ENCODE data around the gene CERS6. TPM values are rescaled to one million over a fixed set of nuclear protein-coding genes. Genes with fewer than 3 reads are reported as not detected.

CERS6 gene
- total and polyA plus RNA-seq, 8 donors = 18.8 to 24.5 (median 22.1) TPM

DNA sequence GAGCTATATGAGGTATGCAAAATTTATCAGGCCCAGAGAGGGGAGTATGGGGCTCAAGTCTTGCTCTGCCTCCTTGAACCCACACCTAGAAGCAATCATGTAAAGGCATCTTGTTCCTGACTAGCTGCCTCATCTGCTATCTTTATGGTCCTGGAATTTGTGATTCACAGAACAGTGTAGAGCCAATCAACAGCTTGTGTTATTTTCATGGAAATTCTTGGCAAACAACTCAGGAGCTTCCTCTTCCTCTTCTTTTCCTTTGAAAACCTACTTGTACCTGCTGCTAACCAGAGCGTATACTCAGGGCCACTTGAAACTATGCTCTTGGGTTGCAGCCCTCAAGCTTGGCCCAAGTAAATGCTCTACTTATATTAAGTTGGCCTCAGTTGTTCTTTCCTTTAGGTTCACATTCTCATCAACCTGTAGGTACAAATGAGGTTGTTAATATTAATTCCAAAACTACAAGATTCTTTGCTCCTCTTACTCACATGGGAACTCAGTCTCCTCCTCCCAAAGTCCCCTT is 342.9 kb downstream of the CERS6 start:
- intact Hi-C loops (cut with DNase I) = no loop called here
- Histone ChIP-seq H3K36me3 (no peaks in the 10 kb centered on the region), H3K27me3 (no peaks in the 10 kb centered on the region), H3K4me3 (no peak overlapping the region), H3K4me1 (peaks cover 3 to 5% of the 10 kb centered on the region in 2 donors), H3K9me3 (no peaks in the 10 kb centered on the region), H3K27ac (no peak overlapping the region)
- TF ChIP-seq, protein P1, sequence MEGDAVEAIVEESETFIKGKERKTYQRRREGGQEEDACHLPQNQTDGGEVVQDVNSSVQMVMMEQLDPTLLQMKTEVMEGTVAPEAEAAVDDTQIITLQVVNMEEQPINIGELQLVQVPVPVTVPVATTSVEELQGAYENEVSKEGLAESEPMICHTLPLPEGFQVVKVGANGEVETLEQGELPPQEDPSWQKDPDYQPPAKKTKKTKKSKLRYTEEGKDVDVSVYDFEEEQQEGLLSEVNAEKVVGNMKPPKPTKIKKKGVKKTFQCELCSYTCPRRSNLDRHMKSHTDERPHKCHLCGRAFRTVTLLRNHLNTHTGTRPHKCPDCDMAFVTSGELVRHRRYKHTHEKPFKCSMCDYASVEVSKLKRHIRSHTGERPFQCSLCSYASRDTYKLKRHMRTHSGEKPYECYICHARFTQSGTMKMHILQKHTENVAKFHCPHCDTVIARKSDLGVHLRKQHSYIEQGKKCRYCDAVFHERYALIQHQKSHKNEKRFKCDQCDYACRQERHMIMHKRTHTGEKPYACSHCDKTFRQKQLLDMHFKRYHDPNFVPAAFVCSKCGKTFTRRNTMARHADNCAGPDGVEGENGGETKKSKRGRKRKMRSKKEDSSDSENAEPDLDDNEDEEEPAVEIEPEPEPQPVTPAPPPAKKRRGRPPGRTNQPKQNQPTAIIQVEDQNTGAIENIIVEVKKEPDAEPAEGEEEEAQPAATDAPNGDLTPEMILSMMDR (IDR thresholded peaks at IDR 0.05) = no peak
- ATAC-seq = no peak
- DNase-seq = no peak

DNA sequence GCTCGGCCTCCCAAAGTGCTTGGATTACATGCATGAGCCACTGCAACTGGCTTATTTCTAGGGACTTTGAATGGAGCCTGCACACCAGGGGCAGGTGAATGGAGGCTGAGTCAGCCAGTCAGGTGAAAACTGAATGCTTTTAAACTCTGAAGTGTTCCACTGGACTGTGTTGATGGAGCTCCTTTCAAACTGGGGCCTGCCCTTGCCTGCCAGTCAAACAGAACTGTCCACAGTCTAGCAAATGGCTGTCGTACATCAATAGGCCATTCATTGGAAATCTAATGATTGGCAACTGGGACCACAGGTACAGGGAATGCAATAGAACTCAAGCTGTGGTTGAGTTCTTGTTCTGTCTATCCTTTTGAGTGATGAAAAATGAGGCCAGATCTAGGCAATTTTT is 345.4 kb downstream of the CERS6 start:
- H3K27me3 ChIP-seq = no peaks in the 10 kb centered on the region
- TF ChIP-seq, protein P1 (IDR thresholded peaks at IDR 0.05) = no peak
- peak overlapping the region in 1 of 2 donors; percentile 76 for H3K27ac ChIP-seq
- peak; percentile 7 for ATAC-seq
- no peaks in the 10 kb centered on the region for H3K9me3 ChIP-seq
- peaks cover 3 to 5% of the 10 kb centered on the region in 2 donors for H3K4me1 ChIP-seq
- no peak overlapping the region for H3K4me3 ChIP-seq
- no peaks in the 10 kb centered on the region for H3K36me3 ChIP-seq
- DNase-seq = no peak
- intact Hi-C loops (cut with DNase I) = no loop called here

DNA sequence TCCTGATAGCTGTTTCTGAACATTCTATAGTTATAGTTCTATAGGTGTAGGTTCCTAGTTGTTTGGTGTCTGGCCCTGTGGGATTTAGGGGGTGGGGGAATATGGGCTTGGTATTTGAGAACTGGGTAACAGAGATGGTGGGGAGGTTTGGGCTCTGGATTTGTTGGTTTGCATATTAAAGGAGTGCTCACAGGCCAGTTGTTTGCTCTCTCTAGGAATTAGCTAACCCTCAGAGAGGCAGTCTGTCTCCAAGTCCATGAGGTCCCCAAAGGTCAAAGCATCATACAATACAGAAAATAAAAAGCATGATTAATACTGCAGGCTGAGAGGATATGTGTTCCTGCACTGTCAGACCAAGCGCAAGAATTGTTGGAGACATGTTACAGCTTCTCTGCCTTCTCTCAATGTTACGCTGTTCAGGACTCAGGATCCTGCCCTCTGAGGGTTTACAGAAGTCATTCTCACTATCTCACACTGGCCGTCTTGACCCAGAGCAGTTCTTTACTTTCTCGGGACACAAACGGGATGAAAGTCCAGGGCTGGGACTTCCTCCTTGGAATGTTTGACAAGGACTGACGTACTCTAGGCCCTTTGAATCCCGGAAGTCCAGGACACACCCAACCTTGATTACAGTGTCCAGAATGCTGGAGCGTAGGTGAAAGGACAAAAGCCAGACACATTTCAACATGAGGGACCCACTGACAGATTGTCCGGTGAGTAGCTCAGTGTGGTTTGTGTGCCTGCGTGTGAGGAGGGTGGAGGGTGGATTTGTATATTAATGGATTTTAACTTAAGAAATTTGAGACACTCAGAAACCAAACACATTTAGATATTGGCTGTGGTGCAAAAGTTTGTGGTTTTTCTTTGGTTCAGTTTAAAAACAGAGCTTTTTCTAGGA is 346.1 kb downstream of the CERS6 start, which contains the start of gene NOSTRIN:
NOSTRIN (plus strand) TSS at position 677 of the 898 bp plus-strand sequence; CDS start at position 687, 10 bp downstream.
- H3K36me3 ChIP-seq = no peaks in the 10 kb centered on the region
- ATAC-seq (peak; percentile 92), DNase-seq (peak in 2 of 4 donors; percentile 28 to 38)
- TF ChIP-seq, protein P1 (IDR thresholded peaks at IDR 0.05) = no peak
- H3K4me1 ChIP-seq = peaks cover 3 to 5% of the 10 kb centered on the region in 2 donors
- H3K27ac ChIP-seq = peak within 1 kb of the TSS; percentile 65 to 76
- H3K27me3 ChIP-seq = no peaks in the 10 kb centered on the region
- no peaks in the 10 kb centered on the region for H3K9me3 ChIP-seq
- H3K4me3 ChIP-seq = peak within 1 kb of the TSS; percentile 10 to 37
- intact Hi-C loops (cut with DNase I) = no loop called here

DNA sequence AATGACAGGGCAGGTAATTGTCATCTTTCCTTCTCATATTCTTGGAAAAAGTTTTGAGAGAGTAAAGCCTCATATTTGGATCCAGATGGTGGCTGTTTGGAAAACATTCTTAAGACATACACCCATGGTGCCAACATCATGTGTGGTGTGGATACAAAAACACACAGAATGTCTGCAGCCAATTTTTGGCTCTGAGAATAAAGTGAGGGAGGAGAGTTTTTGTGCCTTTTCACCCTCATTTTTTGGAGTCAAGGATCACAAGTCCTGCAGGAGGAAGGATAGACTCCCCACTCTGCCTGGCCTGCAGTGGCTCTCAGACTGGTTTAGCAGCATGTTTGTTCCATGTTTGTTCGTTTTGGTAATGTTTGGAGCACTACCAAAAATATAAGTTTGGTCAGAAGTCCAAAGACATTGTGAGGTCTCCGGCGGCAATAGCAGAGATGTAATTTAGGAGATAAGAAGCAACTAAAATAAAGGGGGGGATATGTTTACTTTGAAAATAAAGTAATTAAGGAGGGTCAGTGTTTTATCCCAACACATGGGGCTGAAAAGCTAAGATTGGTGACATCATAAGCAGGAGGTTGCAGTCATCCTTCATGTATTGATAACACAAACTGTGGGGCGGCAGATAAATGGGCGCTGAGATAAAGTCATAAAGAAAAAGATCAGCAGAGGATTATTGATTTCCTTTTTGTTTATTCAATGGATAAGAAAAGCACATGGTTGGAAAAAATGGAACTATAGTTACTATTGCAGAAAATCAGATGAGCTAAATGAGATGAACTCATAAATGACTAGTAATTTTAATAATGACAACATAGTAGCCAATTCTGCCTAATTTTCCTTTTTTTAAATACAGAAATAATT is 347.0 kb downstream of the CERS6 start:
- peak overlapping the region; percentile 65 to 76 for H3K27ac ChIP-seq
- ATAC-seq = peak; percentile 75

More for the DNA sequence above, 347.0 kb downstream of the CERS6 start:
- Histone ChIP-seq H3K4me3 (peak overlapping the region; percentile 10 to 37), H3K4me1 (peaks cover under 1 to 5% of the 10 kb centered on the region in 2 donors), H3K36me3 (no peaks in the 10 kb centered on the region), H3K9me3 (no peaks in the 10 kb centered on the region), H3K27me3 (no peaks in the 10 kb centered on the region)
- DNase-seq = no peak
- TF ChIP-seq, protein P1 (IDR thresholded peaks at IDR 0.05) = no peak
- intact Hi-C loops (cut with DNase I) = no loop called here
